HG02981 (cell line): ENCODE measurements around the gene EIF4E1B.
A peak's percentile ranks its signal among the peaks of the same experiment; 100 is the strongest.

Experiments used
- ATAC-seq: cut with Tn5 transposase; IDR thresholded peaks from one replicate; pipeline ENCODE4 v1.9.1; 2021; ENCODE audit warnings: mild to moderate bottlenecking, moderate library complexity; ENCODE audit not compliant: unreplicated experiment

Gene EIF4E1B

GRCh38 chr5:176644878-176645670, 14.6 kb downstream of the EIF4E1B start:
- ATAC-seq, result no peak

- ATAC-seq, result no peak
Observed at GRCh38 chr5:176646049-176646706, 15.7 kb downstream of the EIF4E1B start.

- no peak for ATAC-seq
Observed at GRCh38 chr5:176646707-176647029, 16.2 kb downstream of the EIF4E1B start.

- peak; percentile 91 for ATAC-seq
Observed at GRCh38 chr5:176647030-176647842, 16.8 kb downstream of the EIF4E1B start, which contains the start of gene TSPAN17. Gene TSPAN17, plus strand, starts transcription at chr5:176647484. Its CDS starts 132 bp downstream, at chr5:176647616.

GRCh38 chr5:176647843-176648473, 17.5 kb downstream of the EIF4E1B start:
- ATAC-seq, result no peak

GRCh38 chr5:176648474-176649194, 18.2 kb downstream of the EIF4E1B start:
- ATAC-seq, result no peak

GRCh38 chr5:176650354-176650884, 19.9 kb downstream of the EIF4E1B start:
- no peak for ATAC-seq

- ATAC-seq, result no peak
Observed at GRCh38 chr5:176651472-176651980, 21.1 kb downstream of the EIF4E1B start.

GRCh38 chr5:176652136-176652535, 21.7 kb downstream of the EIF4E1B start:
- ATAC-seq, result no peak

- no peak for ATAC-seq
Observed at GRCh38 chr5:176653401-176654385, 23.2 kb downstream of the EIF4E1B start.

GRCh38 chr5:176654856-176655255, 24.4 kb downstream of the EIF4E1B start:
- no peak for ATAC-seq

GRCh38 chr5:176656467-176656990, 26.1 kb downstream of the EIF4E1B start:
- ATAC-seq, result no peak

- ATAC-seq, result no peak
Observed at GRCh38 chr5:176658007-176658599, 27.6 kb downstream of the EIF4E1B start.

GRCh38 chr5:176658817-176659511, 28.5 kb downstream of the EIF4E1B start:
- ATAC-seq, result peak; percentile 37

- ATAC-seq, result no peak
Observed at GRCh38 chr5:176659512-176659839, 29.0 kb downstream of the EIF4E1B start.

- no peak for ATAC-seq
Observed at GRCh38 chr5:176659860-176660461, 29.5 kb downstream of the EIF4E1B start.

- peak; percentile 16 for ATAC-seq
Observed at GRCh38 chr5:176660530-176660859, 30.0 kb downstream of the EIF4E1B start.
